H1 (cell line): ENCODE measurements around the gene BIN1. TPM values are rescaled to one million over a fixed set of nuclear protein-coding genes. Genes with fewer than 3 reads are reported as not detected.

Experiments used
- CTCF ChIA-PET: fragments of 300-600 bp; sonication (Branson Sonifier 250); formaldehyde crosslinking; loops from one replicate; lab custom pipeline; 2021; ENCODE audit not compliant: partially characterized antibody; lab: Charles Lee
- POLR2A ChIA-PET: fragments of 300-600 bp; sonication (Branson Sonifier 250); formaldehyde crosslinking; loops from one replicate; lab custom pipeline; 2021; ENCODE audit warnings: inconsistent platforms; ENCODE audit not compliant: partially characterized antibody; lab: Charles Lee
- DNase-seq, 2 experiments: peaks; one replicate each; pipeline versions ENCODE4 v3.0.0 to v3.0.0-alpha.2; 2010 to 2022; ENCODE audit warnings: low spot score in 2 of 2, low read depth in 1 of 2, mixed read lengths in 1 of 2
- FAIRE-seq: peaks from 2 replicates; lab custom pipeline; 2011; peaks lifted over from hg19 to GRCh38; lab: Jason Lieb, UNC
- H2AFZ ChIP-seq: 2 replicates; pipeline ENCODE4 v1.8.1; 2012; ENCODE audit warnings: low read length, inconsistent platforms
- H2AK5ac ChIP-seq: 2 replicates; pipeline ENCODE4 v1.6.1; 2013; ENCODE audit warnings: low read depth, low read length
- H2BK120ac ChIP-seq: replicated peaks from 2 replicates; pipeline ENCODE3; 2013; ENCODE audit warnings: low read depth, low read length, inconsistent platforms
- H2BK12ac ChIP-seq: 2 replicates; pipeline ENCODE4 v1.6.1; 2013; ENCODE audit warnings: low read depth, low read length
- H2BK15ac ChIP-seq: 2 replicates; pipeline ENCODE4 v1.6.1; 2013; ENCODE audit warnings: low read length
- H2BK20ac ChIP-seq: 2 replicates; pipeline ENCODE4 v1.6.1; 2013; ENCODE audit warnings: low read length
- H2BK5ac ChIP-seq: 2 replicates; pipeline ENCODE4 v1.6.1; 2013; ENCODE audit warnings: low read depth, low read length
- H3K14ac ChIP-seq: 2 replicates; pipeline ENCODE4 v1.6.1; 2013; ENCODE audit warnings: inconsistent platforms; ENCODE audit not compliant: insufficient read length
- H3K18ac ChIP-seq: 2 replicates; pipeline ENCODE4 v1.6.1; 2013; ENCODE audit warnings: low read length; ENCODE audit errors: extremely low read depth
- H3K23ac ChIP-seq: 2 replicates; pipeline ENCODE4 v1.6.1; 2013; ENCODE audit warnings: inconsistent platforms; ENCODE audit not compliant: insufficient read length
- H3K23me2 ChIP-seq: 2 replicates; pipeline ENCODE4 v1.6.1; 2013; ENCODE audit warnings: low read depth, low read length
- H3K27ac ChIP-seq: 2 replicates; pipeline ENCODE4 v1.6.1; 2011; ENCODE audit warnings: low read depth, low read length, inconsistent platforms
- H3K27me3 ChIP-seq, 4 experiments: replicated peaks in 1 of 4; 1 replicate in 1 of 4; 2 replicates in 3 of 4; pipeline versions ENCODE4 v1.6.1 to v1.8.1; 2011 to 2013; ENCODE audit warnings: low read length in 3 of 4, mild to moderate bottlenecking in 3 of 4, inconsistent platforms in 2 of 4, mixed read lengths in 2 of 4, moderate library complexity in 1 of 4; ENCODE audit not compliant: control insufficient read depth in 3 of 4, insufficient read depth in 3 of 4; ENCODE audit errors: extremely low read depth in 1 of 4
- H3K36me3 ChIP-seq, 4 experiments: 2 replicates each; pipeline versions ENCODE4 v1.6.1 to v1.8.1; 2011 to 2013; ENCODE audit warnings: mild to moderate bottlenecking in 4 of 4, low read length in 3 of 4, moderate library complexity in 2 of 4, control low read depth in 1 of 4, inconsistent platforms in 1 of 4; ENCODE audit not compliant: insufficient read depth in 4 of 4, control insufficient read depth in 2 of 4
- H3K4ac ChIP-seq: replicated peaks from 2 replicates; pipeline ENCODE3; 2013; ENCODE audit warnings: low read length, low read depth, mixed read lengths, inconsistent platforms; ENCODE audit not compliant: insufficient read length
- H3K4me1 ChIP-seq, 4 experiments: replicated peaks in 1 of 4; 1 replicate in 1 of 4; 2 replicates in 3 of 4; pipeline versions ENCODE4 v1.6.1 to v1.8.1; 2011 to 2013; ENCODE audit warnings: low read length in 3 of 4, inconsistent platforms in 2 of 4, mixed read lengths in 1 of 4; ENCODE audit not compliant: insufficient read depth in 4 of 4, control insufficient read depth in 3 of 4
- H3K4me2 ChIP-seq, 2 experiments: 2 replicates each; pipeline versions ENCODE4 v1.6.1 to v1.8.1; 2011 to 2013; ENCODE audit warnings: low read depth in 2 of 2, low read length in 2 of 2, control low read depth in 1 of 2, inconsistent platforms in 1 of 2, mild to moderate bottlenecking in 1 of 2; ENCODE audit not compliant: insufficient read depth in 1 of 2
- H3K4me3 ChIP-seq, 4 experiments: fragments of 200-600, 300-600 bp in 1 of 4; sonication (generic), shearing (Covaris generic), sonication (Bioruptor Twin) in 1 of 4; 2 replicates each; pipeline versions ENCODE4 v1.5.1 to v1.8.1; 2011 to 2016; ENCODE audit warnings: low read length in 4 of 4, low read depth in 3 of 4, control low read depth in 2 of 4, inconsistent platforms in 2 of 4, mild to moderate bottlenecking in 2 of 4, mixed read lengths in 1 of 4, moderate library complexity in 1 of 4; ENCODE audit not compliant: insufficient read depth in 2 of 4; ENCODE audit errors: extremely low read depth in 1 of 4
- H3K56ac ChIP-seq: replicated peaks from 2 replicates; pipeline ENCODE3; 2013; ENCODE audit warnings: low read depth, mild to moderate bottlenecking, mixed read lengths, low read length, inconsistent platforms; ENCODE audit not compliant: insufficient read length
- H3K79me1 ChIP-seq: 2 replicates; pipeline ENCODE4 v1.6.1; 2013; ENCODE audit warnings: low read depth, low read length, control low read depth
- H3K79me2 ChIP-seq, 2 experiments: 2 replicates each; pipeline versions ENCODE4 v1.6.1 to v1.8.1; 2012 to 2013; ENCODE audit warnings: low read length in 2 of 2, mild to moderate bottlenecking in 2 of 2, inconsistent platforms in 1 of 2; ENCODE audit not compliant: insufficient read depth in 2 of 2, control insufficient read depth in 1 of 2
- H3K9ac ChIP-seq, 4 experiments: replicated peaks in 1 of 4; 1 replicate in 1 of 4; 2 replicates in 3 of 4; pipeline versions ENCODE4 v1.6.1 to v1.8.1; 2011 to 2013; ENCODE audit warnings: low read depth in 3 of 4, low read length in 3 of 4, control low read depth in 2 of 4, mild to moderate bottlenecking in 2 of 4, moderate library complexity in 2 of 4, inconsistent platforms in 1 of 4; ENCODE audit errors: extremely low read depth in 1 of 4
- H3K9me3 ChIP-seq, 2 experiments: 2 replicates each; pipeline versions ENCODE4 v1.6.1 to v1.8.1; 2012 to 2013; ENCODE audit warnings: mild to moderate bottlenecking in 2 of 2, moderate library complexity in 2 of 2, control low read depth in 1 of 2, inconsistent platforms in 1 of 2, low read depth in 1 of 2, low read length in 1 of 2, mixed read lengths in 1 of 2; ENCODE audit not compliant: insufficient read depth in 2 of 2
- H4K20me1 ChIP-seq, 2 experiments: replicated peaks in 1 of 2; 2 replicates each; pipeline versions ENCODE3 to v1.8.1; 2011 to 2013; ENCODE audit warnings: inconsistent platforms in 2 of 2, low read length in 2 of 2, mild to moderate bottlenecking in 1 of 2; ENCODE audit not compliant: insufficient read depth in 2 of 2, control insufficient read depth in 1 of 2
- H4K5ac ChIP-seq: 2 replicates; pipeline ENCODE4 v1.6.1; 2013; ENCODE audit warnings: low read length, low read depth, mixed read lengths, inconsistent platforms; ENCODE audit not compliant: insufficient read length
- H4K8ac ChIP-seq: 2 replicates; pipeline ENCODE4 v1.8.0; 2013; ENCODE audit warnings: mild to moderate bottlenecking, moderate library complexity, low read length, inconsistent platforms; ENCODE audit not compliant: insufficient read depth; ENCODE audit errors: extremely low read depth
- H4K91ac ChIP-seq: replicated peaks from 2 replicates; pipeline ENCODE3; 2013; ENCODE audit warnings: low read length, mixed read lengths, inconsistent platforms; ENCODE audit not compliant: insufficient read length
- CEBPB ChIP-seq: IDR thresholded peaks from 2 replicates; pipeline ENCODE4 v1.6.1; 2012; ENCODE audit warnings: low read depth, low read length
- RNF2 ChIP-seq: fragments of 200-900, 300-1000 bp; sonication (generic); IDR thresholded peaks from 2 replicates; pipeline ENCODE4 v1.7.1; 2016; ENCODE audit warnings: borderline replicate concordance, low read depth, mild to moderate bottlenecking, antibody characterized with exemption, low read length; ENCODE audit not compliant: poor library complexity, severe bottlenecking; ENCODE audit errors: missing control alignments
- SAP30 ChIP-seq: fragments of 300-600 bp; sonication (generic); IDR thresholded peaks from 2 replicates; pipeline ENCODE4 v1.7.1; 2012; ENCODE audit warnings: low read length, moderate library complexity, mild to moderate bottlenecking, inconsistent platforms; ENCODE audit not compliant: insufficient read depth, insufficient replicate concordance
- WGBS, 2 experiments: shearing (Covaris generic) in 1 of 2; methylation state at CpG; one replicate each; pipeline versions ENCODE4 v1.1.6 to v1.1.7; 2013 to 2015; ENCODE audit warnings: low lambda C conversion rate in 2 of 2, mixed read lengths in 2 of 2, inconsistent platforms in 1 of 2, low coverage in 1 of 2, missing lambda C conversion rate in 1 of 2; ENCODE audit not compliant: insufficient replicate concordance in 2 of 2, insufficient coverage in 1 of 2, insufficient read length in 1 of 2; ENCODE audit errors: extremely low coverage in 1 of 2, missing lambda C conversion rate in 1 of 2; 5-methylcytosine and 5-hydroxymethylcytosine counted together
- polyA plus RNA-seq, 7 experiments: library from polyadenylated mRNA; depleted of rRNA in 3 of 7; stranded (reverse) in 5 of 7; unstranded in 2 of 7; fragments of >200 nt in 5 of 7; fragments of 200-250 nt in 2 of 7; gene quantifications; 1 replicate in 5 of 7; 2 replicates in 1 of 7; 4 replicates in 1 of 7; pipeline versions ENCODE4 v1.2.1 to v1.2.3, GENCODE V29; 2011 to 2013; ENCODE audit warnings: missing spikeins in 2 of 7, mixed read lengths in 2 of 7
- total RNA-seq: library from RNA; stranded (reverse); fragmentation: NEBNext Ultra II Directional; extraction: Animal tissue kit (Norgen Biotek cat#: 25700); gene quantifications from 2 replicates; pipeline ENCODE4 v1.2.1, GENCODE V29; 2021

Gene BIN1
- total and polyA plus RNA-seq, 2 of the 8 experiments (the other 6 are each of a cell fraction or from before 2014, with no cell fraction given): 23.6 to 35.6 TPM

DNA sequence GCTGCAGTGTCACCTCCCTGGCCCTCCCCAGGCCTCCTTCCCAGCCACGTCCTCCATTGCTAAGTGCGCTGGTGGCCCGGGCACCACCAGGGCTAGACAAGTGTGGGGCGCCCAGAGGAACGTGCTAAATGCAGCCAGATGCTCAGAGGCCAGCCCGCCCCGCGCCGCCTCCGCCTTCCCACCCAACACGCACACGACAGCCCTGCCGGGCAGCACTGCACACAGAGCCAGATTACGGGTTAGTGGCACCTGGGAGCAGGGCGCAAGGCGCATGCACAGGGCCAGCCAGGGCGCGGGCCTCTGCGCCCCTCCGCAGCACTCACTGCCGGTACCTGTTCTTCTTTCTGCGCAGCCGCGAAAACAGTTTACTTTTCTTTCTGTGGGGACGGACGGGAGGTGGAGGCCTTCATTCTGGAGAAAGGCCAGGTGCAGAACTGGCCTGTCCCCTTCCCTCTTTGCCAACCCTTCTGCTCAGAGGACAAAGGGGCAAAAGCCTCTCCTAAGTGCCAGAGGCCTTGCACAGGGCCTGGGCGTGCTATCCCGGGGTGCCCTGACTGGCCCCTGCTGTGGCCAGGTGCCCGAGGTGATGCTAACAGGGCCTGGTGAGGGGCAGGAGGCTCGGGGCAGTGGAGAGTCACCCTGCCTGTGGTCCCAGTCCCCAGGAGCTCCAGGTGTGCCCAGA, 46.5 kb downstream of the BIN1 start:
- Histone ChIP-seq H2BK15ac (no peak overlapping the region), H3K4me2 (no peak overlapping the region), H2AFZ (no peak overlapping the region), H2BK120ac (no peak overlapping the region), H4K20me1 (peaks cover 0 to 1% of the 10 kb centered on the region in 2 experiments), H4K8ac (no peak overlapping the region; the same call in 1 of the 2 replicates), H3K27me3 (no peaks in the 10 kb centered on the region), H3K18ac (no peak overlapping the region), H3K14ac (no peak overlapping the region), H2AK5ac (no peak overlapping the region), H3K23ac (no peak overlapping the region), H3K4me3 (no peak overlapping the region), H3K9me3 (no peaks in the 10 kb centered on the region), H2BK12ac (no peak overlapping the region), H3K9ac (no peak overlapping the region), H3K27ac (no peak overlapping the region), H3K4ac (no peak overlapping the region), H4K91ac (no peak overlapping the region), H3K79me2 (no peaks in the 10 kb centered on the region), H3K4me1 (peaks cover 0 to 10% (median 7%) of the 10 kb centered on the region in 4 experiments; a peak in 5 of 7 replicates), H3K23me2 (no peaks in the 10 kb centered on the region), H4K5ac (no peak overlapping the region), H3K36me3 (peaks cover 0 to 3% (median 0%) of the 10 kb centered on the region in 4 experiments; a peak in 2 of 8 replicates), H2BK20ac (no peak overlapping the region), H3K79me1 (no peaks in the 10 kb centered on the region), H3K56ac (no peak overlapping the region), H2BK5ac (no peak overlapping the region)
- FAIRE-seq (no peak), DNase-seq (no peak)
- CTCF ChIA-PET: no interaction called here
- POLR2A ChIA-PET: no interaction called here
- whole genome bisulfite sequencing, 2 experiments: 95% methylated on average over 30 of the region's 30 CpGs; no CpG with 5 or more reads in 1 of the 2 experiments
- TF ChIP-seq CEBPB (no peak), RNF2 (no peak), SAP30 (no peak)
